Activated CD4-positive, alpha-beta memory T cell treated with anti-CD3 and anti-CD28 coated beads, Interleukin-2, amount 10 ng/mL, durations not matched to agents 7 days and 5 days (primary cell): ENCODE results near the gene NR4A3. TPM values are rescaled to one million over a fixed set of nuclear protein-coding genes. Genes with fewer than 3 reads are reported as not detected.

Experiments
- CTCF ChIA-PET: fragments of 350-600 bp; sonication (Branson Sonifier 250); formaldehyde crosslinking; loops from one replicate; lab custom pipeline; 2021; ENCODE audit warnings: antibody characterized with exemption, inconsistent platforms; lab: Charles Lee
- POLR2A ChIA-PET: fragments of 350-600 bp; sonication (Branson Sonifier 250); formaldehyde crosslinking; loops from one replicate; lab custom pipeline; 2021; ENCODE audit warnings: antibody characterized with exemption; lab: Charles Lee
- DNase-seq: peaks from one replicate; pipeline ENCODE4 v3.0.0-alpha.2; 2020
- H3K27ac Mint-ChIP-seq: one replicate; pipeline ENCODE4 v1.8.0; 2021; ENCODE audit warnings: mild to moderate bottlenecking, mixed read lengths
- H3K27me3 Mint-ChIP-seq: one replicate; pipeline ENCODE4 v1.8.0; 2021; ENCODE audit warnings: mixed read lengths
- H3K36me3 Mint-ChIP-seq: one replicate; pipeline ENCODE4 v1.8.0; 2021; ENCODE audit warnings: low read depth, mixed read lengths
- H3K4me1 Mint-ChIP-seq: one replicate; pipeline ENCODE4 v1.8.0; 2021; ENCODE audit warnings: mixed read lengths
- H3K4me3 Mint-ChIP-seq: one replicate; pipeline ENCODE4 v1.8.0; 2021; ENCODE audit warnings: mild to moderate bottlenecking, mixed read lengths
- H3K9me3 Mint-ChIP-seq: one replicate; pipeline ENCODE4 v1.8.0; 2021; ENCODE audit warnings: mixed read lengths
- total RNA-seq, 2 experiments: library from RNA; stranded (reverse); gene quantifications; one replicate each; pipeline ENCODE4 v1.2.3, GENCODE V29; 2021

Gene NR4A3
- total RNA-seq, 2 experiments from 2014 or later, result 3.0 to 3.2 TPM

- Mint-ChIP-seq H3K36me3 (no peaks in the 10 kb centered on the region), H3K4me1 (peaks cover 2% of the 10 kb centered on the region), H3K9me3 (no peaks in the 10 kb centered on the region), H3K4me3 (no peak overlapping the region), H3K27ac (no peak overlapping the region), H3K27me3 (no peaks in the 10 kb centered on the region)
- CTCF ChIA-PET, result no interaction called here
- POLR2A ChIA-PET, result interaction anchor here (1.4 kb wide), 1 partner anchor 21 kb away, joined by 3 read pairs; no protein-coding TSS in a partner anchor
- no peak for DNase-seq
Observed at GRCh38 chr9:99803694-99804093, 18.0 kb upstream of the NR4A3 start.

- Mint-ChIP-seq H3K4me1 (peaks cover 19% of the 10 kb centered on the region), H3K4me3 (no peak overlapping the region), H3K27ac (no peak overlapping the region), H3K36me3 (no peaks in the 10 kb centered on the region), H3K9me3 (no peaks in the 10 kb centered on the region), H3K27me3 (peaks cover 4% of the 10 kb centered on the region)
- ChIA-PET CTCF (no interaction called here), POLR2A (no interaction called here)
- DNase-seq, result peak; percentile 68
Observed at GRCh38 chr9:99807276-99807852, 14.3 kb upstream of the NR4A3 start.

- ChIA-PET POLR2A (no interaction called here), CTCF (no interaction called here)
- H3K27ac Mint-ChIP-seq, result no peak overlapping the region
- H3K4me3 Mint-ChIP-seq, result no peak overlapping the region
- no peaks in the 10 kb centered on the region for H3K9me3 Mint-ChIP-seq
- no peaks in the 10 kb centered on the region for H3K36me3 Mint-ChIP-seq
- no peak for DNase-seq
- H3K4me1 Mint-ChIP-seq, result peaks cover 19% of the 10 kb centered on the region
- H3K27me3 Mint-ChIP-seq, result peaks cover 5% of the 10 kb centered on the region
Observed at GRCh38 chr9:99807956-99808355, 13.7 kb upstream of the NR4A3 start.

- H3K27me3 Mint-ChIP-seq, result peaks cover 5% of the 10 kb centered on the region
- CTCF ChIA-PET, result no interaction called here
- POLR2A ChIA-PET, result no interaction called here
- H3K27ac Mint-ChIP-seq, result no peak overlapping the region
- H3K4me3 Mint-ChIP-seq, result no peak overlapping the region
- H3K36me3 Mint-ChIP-seq, result no peaks in the 10 kb centered on the region
- peaks cover 19% of the 10 kb centered on the region for H3K4me1 Mint-ChIP-seq
- no peaks in the 10 kb centered on the region for H3K9me3 Mint-ChIP-seq
- DNase-seq, result no peak
Observed at GRCh38 chr9:99808454-99808853, 13.2 kb upstream of the NR4A3 start.

GRCh38 chr9:99809586-99810319 is 11.9 kb upstream of the NR4A3 start:
- Mint-ChIP-seq H3K27ac (no peak overlapping the region), H3K27me3 (peaks cover 12% of the 10 kb centered on the region), H3K36me3 (no peaks in the 10 kb centered on the region), H3K9me3 (no peaks in the 10 kb centered on the region), H3K4me3 (no peak overlapping the region), H3K4me1 (peaks cover 19% of the 10 kb centered on the region)
- DNase-seq, result no peak
- ChIA-PET CTCF (interaction anchor here (0.8 to 0.9 kb wide), 2 partner anchors 11 to 201 kb away, joined by 3 to 4 read pairs; no protein-coding TSS in a partner anchor), POLR2A (no interaction called here)

- H3K27me3 Mint-ChIP-seq, result peaks cover 22% of the 10 kb centered on the region
- DNase-seq, result no peak
- CTCF ChIA-PET, result interaction anchor here (1.0 to 1.5 kb wide), 4 partner anchors 8 to 514 kb away, joined by 4 to 8 read pairs (median 6); no protein-coding TSS in a partner anchor
- no peaks in the 10 kb centered on the region for H3K36me3 Mint-ChIP-seq
- H3K27ac Mint-ChIP-seq, result no peak overlapping the region
- no peak overlapping the region for H3K4me3 Mint-ChIP-seq
- POLR2A ChIA-PET, result interaction anchor here (1.0 kb wide), 1 partner anchor 8 kb away, joined by 6 read pairs; no protein-coding TSS in a partner anchor
- H3K9me3 Mint-ChIP-seq, result no peaks in the 10 kb centered on the region
- H3K4me1 Mint-ChIP-seq, result peaks cover 19% of the 10 kb centered on the region
Observed at GRCh38 chr9:99811172-99811571, 10.5 kb upstream of the NR4A3 start.

- ChIA-PET POLR2A (no interaction called here), CTCF (interaction anchor here (1.1 to 1.5 kb wide), 2 partner anchors 13 to 199 kb away, joined by 4 to 8 read pairs; no protein-coding TSS in a partner anchor)
- Mint-ChIP-seq H3K4me1 (peaks cover 19% of the 10 kb centered on the region), H3K27me3 (peaks cover 22% of the 10 kb centered on the region), H3K27ac (no peak overlapping the region), H3K36me3 (no peaks in the 10 kb centered on the region), H3K4me3 (no peak overlapping the region), H3K9me3 (no peaks in the 10 kb centered on the region)
- no peak for DNase-seq
Observed at GRCh38 chr9:99811598-99812383, 9.9 kb upstream of the NR4A3 start.

- Mint-ChIP-seq H3K36me3 (peaks cover 5% of the 10 kb centered on the region), H3K9me3 (no peaks in the 10 kb centered on the region), H3K4me1 (peaks cover 25% of the 10 kb centered on the region), H3K4me3 (no peak overlapping the region), H3K27me3 (peaks cover 33% of the 10 kb centered on the region), H3K27ac (no peak overlapping the region)
- no peak for DNase-seq
- ChIA-PET POLR2A (interaction anchor here (0.7 kb wide), 1 partner anchor 93 kb away, joined by 3 read pairs; no protein-coding TSS in a partner anchor), CTCF (interaction anchor here (0.6 kb wide), 1 partner anchor 747 kb away, joined by 4 read pairs; no protein-coding TSS in a partner anchor)
Observed at GRCh38 chr9:99813739-99814138, 7.9 kb upstream of the NR4A3 start.

- CTCF ChIA-PET, result interaction anchor here (0.6 kb wide), 1 partner anchor 748 kb away, joined by 4 read pairs; no protein-coding TSS in a partner anchor
- Mint-ChIP-seq H3K27me3 (peaks cover 33% of the 10 kb centered on the region), H3K4me3 (no peak overlapping the region), H3K9me3 (no peaks in the 10 kb centered on the region), H3K27ac (no peak overlapping the region), H3K4me1 (peaks cover 31% of the 10 kb centered on the region), H3K36me3 (peaks cover 5% of the 10 kb centered on the region)
- no peak for DNase-seq
- POLR2A ChIA-PET, result no interaction called here
Observed at GRCh38 chr9:99814359-99814758, 7.3 kb upstream of the NR4A3 start.

- POLR2A ChIA-PET, result interaction anchor here (0.7 kb wide), 1 partner anchor 121 kb away, joined by 4 read pairs; no protein-coding TSS in a partner anchor
- peaks cover 33% of the 10 kb centered on the region for H3K4me1 Mint-ChIP-seq
Observed at GRCh38 chr9:99816392-99816791, 5.3 kb upstream of the NR4A3 start.

GRCh38 chr9:99818500-99818899 is 3.2 kb upstream of the NR4A3 start:
- H3K4me3 Mint-ChIP-seq, result peak overlapping the region; percentile 91
- H3K4me1 Mint-ChIP-seq, result peaks cover 37% of the 10 kb centered on the region
- H3K27ac Mint-ChIP-seq, result peak overlapping the region; percentile 17
- POLR2A ChIA-PET, result interaction anchor here (0.8 to 1.9 kb wide), 6 partner anchors 8 to 392 kb away, joined by 3 to 6 read pairs (median 4); no protein-coding TSS in a partner anchor
- H3K9me3 Mint-ChIP-seq, result no peaks in the 10 kb centered on the region
- DNase-seq, result no peak
- CTCF ChIA-PET, result interaction anchor here (1.5 kb wide), 1 partner anchor 8 kb away, joined by 7 read pairs; no protein-coding TSS in a partner anchor
- H3K36me3 Mint-ChIP-seq, result peaks cover 5% of the 10 kb centered on the region
- peaks cover 41% of the 10 kb centered on the region for H3K27me3 Mint-ChIP-seq

More at GRCh38 chr9:99816392-99816791, 5.3 kb upstream of the NR4A3 start:
- Mint-ChIP-seq H3K36me3 (peaks cover 5% of the 10 kb centered on the region), H3K9me3 (no peaks in the 10 kb centered on the region), H3K27me3 (peaks cover 33% of the 10 kb centered on the region), H3K27ac (no peak overlapping the region), H3K4me3 (no peak overlapping the region)
- CTCF ChIA-PET, result no interaction called here
- DNase-seq, result no peak

- no peaks in the 10 kb centered on the region for H3K9me3 Mint-ChIP-seq
- peak; percentile 96 for DNase-seq
- peaks cover 5% of the 10 kb centered on the region for H3K36me3 Mint-ChIP-seq
- H3K27ac Mint-ChIP-seq, result peak overlapping the region; percentile 70
- H3K4me1 Mint-ChIP-seq, result peaks cover 44% of the 10 kb centered on the region
- CTCF ChIA-PET, result interaction anchor here (0.6 to 1.5 kb wide), 2 partner anchors 9 to 286 kb away, joined by 7 to 8 read pairs; no protein-coding TSS in a partner anchor
- POLR2A ChIA-PET, result interaction anchor here (0.8 to 1.9 kb wide), 13 partner anchors 9 to 607 kb away, joined by 3 to 6 read pairs (median 3); partner anchors contain the start of genes ALG2, MSANTD3, SEC61B and STX17
- peak overlapping the region; percentile 91 for H3K4me3 Mint-ChIP-seq
- peaks cover 42% of the 10 kb centered on the region for H3K27me3 Mint-ChIP-seq
Observed at GRCh38 chr9:99819123-99819855, 2.4 kb upstream of the NR4A3 start.
